ENCODE results near the gene ETFDH. TPM values are rescaled to one million over a fixed set of nuclear protein-coding genes. Genes with fewer than 3 reads are reported as not detected.

ETFDH gene
- total RNA-seq, 1 donor from 2014 or later, result 30.4 TPM

GRCh38 chr4:158721680-158722079, 49.6 kb downstream of the ETFDH start:
- intact Hi-C loops (cut with DNase I), result no loop called here
- peaks cover 12% of the 10 kb centered on the region for H3K4me1 ChIP-seq
- H3K36me3 ChIP-seq, result peaks cover 39% of the 10 kb centered on the region
- ATAC-seq (no peak), DNase-seq (no peak)
- H3K9me3 ChIP-seq, result no peaks in the 10 kb centered on the region
- no peak overlapping the region for H3K27ac ChIP-seq
- no peaks in the 10 kb centered on the region for H3K27me3 ChIP-seq
- H3K4me3 ChIP-seq, result no peak overlapping the region
- no peak for TF ChIP-seq CTCF (IDR thresholded peaks at IDR 0.05)

- Histone ChIP-seq H3K27ac (peak overlapping the region; percentile 92), H3K4me3 (peak overlapping the region; percentile 86), H3K36me3 (peaks cover 32% of the 10 kb centered on the region), H3K4me1 (peaks cover 12% of the 10 kb centered on the region), H3K27me3 (no peaks in the 10 kb centered on the region), H3K9me3 (no peaks in the 10 kb centered on the region)
- DNase-seq (no peak), ATAC-seq (peak; percentile 33)
- intact Hi-C loops (cut with DNase I), result no loop called here
- TF ChIP-seq CTCF (IDR thresholded peaks at IDR 0.05), result no peak
These were observed 50.3 kb downstream of the ETFDH start for GRCh38 chr4:158722291-158722916.

GRCh38 chr4:158722917-158723793, 51.1 kb downstream of the ETFDH start, which contains the start of gene PPID:
TSS of gene PPID (minus strand) at chr4:158723396. CDS start at chr4:158723288, 108 bp downstream.
- peak; percentile 99 for ATAC-seq
- H3K27me3 ChIP-seq, result no peaks in the 10 kb centered on the region
- DNase-seq, result peak; percentile 93
- no peak for TF ChIP-seq CTCF (IDR thresholded peaks at IDR 0.05)
- no peaks in the 10 kb centered on the region for H3K9me3 ChIP-seq
- intact Hi-C loops (cut with DNase I), result no loop called here
- H3K4me1 ChIP-seq, result peaks cover 12% of the 10 kb centered on the region
- H3K4me3 ChIP-seq, result peak within 1 kb of the TSS; percentile 86
- peaks cover 24% of the 10 kb centered on the region for H3K36me3 ChIP-seq
- H3K27ac ChIP-seq, result peak within 1 kb of the TSS; percentile 92

GRCh38 chr4:158724637-158725036, 52.5 kb downstream of the ETFDH start:
- no peak for DNase-seq
- H3K27ac ChIP-seq, result no peak overlapping the region
- ATAC-seq, result no peak
- H3K4me3 ChIP-seq, result no peak overlapping the region
- TF ChIP-seq CTCF (IDR thresholded peaks at IDR 0.05), result no peak
- peaks cover 10% of the 10 kb centered on the region for H3K36me3 ChIP-seq
- no peaks in the 10 kb centered on the region for H3K27me3 ChIP-seq
- H3K4me1 ChIP-seq, result peaks cover 12% of the 10 kb centered on the region
- intact Hi-C loops (cut with DNase I), result loop anchor here (5.0 kb wide), 1 partner anchor 128 kb away; no protein-coding TSS in a partner anchor
- H3K9me3 ChIP-seq, result no peaks in the 10 kb centered on the region

- Histone ChIP-seq H3K27me3 (no peaks in the 10 kb centered on the region), H3K36me3 (no peaks in the 10 kb centered on the region), H3K4me3 (no peak overlapping the region), H3K9me3 (no peaks in the 10 kb centered on the region), H3K4me1 (peaks cover 11% of the 10 kb centered on the region), H3K27ac (no peak overlapping the region)
- intact Hi-C loops (cut with DNase I), result loop anchor here (5.0 kb wide), 1 partner anchor 126 kb away; no protein-coding TSS in a partner anchor
- DNase-seq, result no peak
- ATAC-seq, result no peak
- no peak for TF ChIP-seq CTCF (IDR thresholded peaks at IDR 0.05)
These were observed 54.5 kb downstream of the ETFDH start for GRCh38 chr4:158726633-158727032.

Measured in upper lobe of right lung (tissue), 1 donor.